HCT116 (cell line): ENCODE measurements around the gene MINK1. TPM values are rescaled to one million over a fixed set of nuclear protein-coding genes. Genes with fewer than 3 reads are reported as not detected.

ENCODE experiments used
- ATAC-seq: fragments of 200-7000 bp; cut with Tn5 transposase; 2 replicates; pipeline ENCODE4 v1.9.1; 2020; ENCODE audit warnings: mild to moderate bottlenecking, moderate library complexity
- BruUV-seq: library from RNA; stranded (reverse); fragments of 400-500 nt; replicated peaks from 2 replicates; lab custom pipeline; 2021; lab: Mats Ljungman, UMichigan
- CTCF ChIA-PET: fragments of 300-600 bp; sonication (Branson Sonifier 250); formaldehyde crosslinking; loops from one replicate; lab custom pipeline; 2021; ENCODE audit warnings: antibody characterized with exemption; lab: Charles Lee
- POLR2A ChIA-PET: fragments of 300-600, 350-600 bp; sonication (Branson Sonifier 250); formaldehyde crosslinking; loops from one replicate; lab custom pipeline; 2021; ENCODE audit warnings: antibody characterized with exemption; lab: Charles Lee
- RAD21 ChIA-PET, 2 experiments: fragments of 300-600 bp; sonication (Branson Sonifier 250); formaldehyde crosslinking; loops; one replicate each; lab custom pipeline; 2023; ENCODE audit warnings: low total read pairs in 2 of 2; ENCODE audit not compliant: uncharacterized antibody in 2 of 2, unreplicated experiment in 2 of 2, low non-redundant PET in 1 of 2; lab: Charles Lee
- DNase-seq: peaks from one replicate; pipeline ENCODE4 v3.0.0-alpha.2; 2010; ENCODE audit warnings: low read depth, low spot score
- H2AFZ ChIP-seq: fragments of 200-600 bp; shearing (Covaris generic), sonication (generic); 2 replicates; pipeline ENCODE4 v1.6.1; 2017; ENCODE audit warnings: low read depth, mixed run types, mixed read lengths, antibody characterized with exemption, low read length; ENCODE audit not compliant: poor library complexity, severe bottlenecking
- H3K27ac ChIP-seq: 2 replicates; pipeline ENCODE4 v1.5.1; 2012; ENCODE audit warnings: low read depth, low read length
- H3K27me3 ChIP-seq: fragments of 200-600 bp; sonication (generic); 2 replicates; pipeline ENCODE4 v1.6.1; 2016; ENCODE audit warnings: mixed run types, low read length, mixed read lengths; ENCODE audit not compliant: insufficient read depth
- H3K36me3 ChIP-seq, 2 experiments: fragments of 200-500 bp in 1 of 2; fragments of 200-600 bp in 1 of 2; sonication (Bioruptor generic) in 1 of 2; sonication (generic) in 1 of 2; 2 replicates each; pipeline versions ENCODE4 v1.5.1 to v1.6.1; 2014 to 2016; ENCODE audit warnings: low read length in 2 of 2, inconsistent platforms in 1 of 2, mixed read lengths in 1 of 2, mixed run types in 1 of 2; ENCODE audit not compliant: insufficient read depth in 2 of 2, control insufficient read depth in 1 of 2
- H3K4me1 ChIP-seq, 2 experiments: fragments of 200-600 bp in 1 of 2; sonication (generic) in 1 of 2; 2 replicates each; pipeline versions ENCODE4 v1.5.1 to v1.6.1; 2012 to 2017; ENCODE audit warnings: low read length in 2 of 2, inconsistent platforms in 1 of 2, mild to moderate bottlenecking in 1 of 2, mixed read lengths in 1 of 2, mixed run types in 1 of 2, moderate library complexity in 1 of 2; ENCODE audit not compliant: insufficient read depth in 2 of 2, control insufficient read depth in 1 of 2
- H3K4me2 ChIP-seq: fragments of 200-600 bp; sonication (generic); 2 replicates; pipeline ENCODE4 v1.6.1; 2017; ENCODE audit warnings: mixed run types, low read length, mixed read lengths
- H3K4me3 ChIP-seq, 2 experiments: fragments of 200-600 bp in 1 of 2; sonication (generic) in 1 of 2; replicated peaks in 1 of 2; 2 replicates each; pipeline ENCODE4 v1.5.1; 2011 to 2016; ENCODE audit warnings: low read length in 2 of 2, control low read depth in 1 of 2, low read depth in 1 of 2, mild to moderate bottlenecking in 1 of 2, mixed read lengths in 1 of 2, mixed run types in 1 of 2
- H3K79me2 ChIP-seq: fragments of 200-600 bp; sonication (generic); 2 replicates; pipeline ENCODE4 v1.6.1; 2017; ENCODE audit warnings: mild to moderate bottlenecking, mixed run types, low read length, moderate library complexity, mixed read lengths; ENCODE audit not compliant: insufficient read depth
- H3K9ac ChIP-seq: fragments of 200-600 bp; sonication (generic); 2 replicates; pipeline ENCODE4 v1.6.1; 2016; ENCODE audit warnings: low read length, mixed read lengths
- H3K9me2 ChIP-seq: fragments of 200-600 bp; sonication (generic), shearing (Covaris generic); 2 replicates; pipeline ENCODE4 v1.6.1; 2017; ENCODE audit warnings: mixed run types, mild to moderate bottlenecking, moderate library complexity; ENCODE audit not compliant: insufficient read depth
- H3K9me3 ChIP-seq, 2 experiments: fragments of 200-500 bp in 1 of 2; fragments of 200-600 bp in 1 of 2; sonication (Bioruptor generic) in 1 of 2; sonication (generic) in 1 of 2; 2 replicates each; pipeline ENCODE4 v1.6.1; 2014 to 2017; ENCODE audit warnings: low read length in 2 of 2, mixed read lengths in 2 of 2, inconsistent platforms in 1 of 2, low read depth in 1 of 2, mild to moderate bottlenecking in 1 of 2, mixed run types in 1 of 2, moderate library complexity in 1 of 2; ENCODE audit not compliant: control insufficient read depth in 1 of 2, insufficient read depth in 1 of 2
- H4K20me1 ChIP-seq: fragments of 200-600 bp; sonication (generic), shearing (Covaris generic); 2 replicates; pipeline ENCODE4 v1.6.1; 2017; ENCODE audit warnings: mixed run types, mild to moderate bottlenecking, moderate library complexity; ENCODE audit not compliant: insufficient read depth
- CEBPB ChIP-seq: IDR thresholded peaks from 2 replicates; pipeline ENCODE4 v1.6.1; 2012; ENCODE audit warnings: low read depth
- EGR1 ChIP-seq: IDR thresholded peaks from 2 replicates; pipeline ENCODE4 v1.6.1; 2012; ENCODE audit warnings: low read depth
- POLR2AphosphoS5 ChIP-seq: IDR thresholded peaks from 2 replicates; pipeline ENCODE4 v1.6.1; 2011; ENCODE audit warnings: mild to moderate bottlenecking, low read depth, low read length, moderate library complexity
- SIN3A ChIP-seq: IDR thresholded peaks from 2 replicates; pipeline ENCODE4 v1.6.1; 2012; ENCODE audit warnings: low read depth
- SRF ChIP-seq: IDR thresholded peaks from 2 replicates; pipeline ENCODE4 v1.6.1; 2012; ENCODE audit warnings: low read depth
- intact Hi-C: fragments of 100-400 bp; cut with micrococcal nuclease; formaldehyde crosslinking; loops from 2 replicates; pipeline ENCODE4 v1.10.0; 2022
- total RNA-seq: library from RNA; stranded (reverse); gene quantifications from one replicate; pipeline ENCODE4 v1.2.1, GENCODE V29; 2021; ENCODE audit not compliant: unreplicated experiment
- TF ChIP-seq, protein P1 (sequence below): IDR thresholded peaks from 2 replicates; pipeline ENCODE4 v1.6.1; 2012
- TF ChIP-seq, protein P2 (sequence below), 3 experiments: fragments of 200-600 bp in 1 of 3; sonication (generic) in 1 of 3; IDR thresholded peaks in 2 of 3; conservative IDR thresholded peaks in 1 of 3; 2 replicates each; pipeline ENCODE4 v1.5.1; 2012 to 2017; ENCODE audit warnings: low read depth in 2 of 3, low read length in 2 of 3, antibody characterized with exemption in 1 of 3, borderline replicate concordance in 1 of 3, control low read depth in 1 of 3, mild to moderate bottlenecking in 1 of 3, mixed read lengths in 1 of 3, mixed run types in 1 of 3, moderate library complexity in 1 of 3; ENCODE audit not compliant: insufficient read depth in 1 of 3
- TF ChIP-seq, protein P3 (sequence below): IDR thresholded peaks from 2 replicates; pipeline ENCODE4 v1.6.1; 2012; ENCODE audit warnings: low read depth
- TF ChIP-seq, protein P4 (sequence below): IDR thresholded peaks from 2 replicates; pipeline ENCODE4 v1.6.1; 2011; ENCODE audit warnings: mild to moderate bottlenecking, low read length, moderate library complexity; ENCODE audit not compliant: insufficient replicate concordance; ENCODE audit errors: extremely low read depth

The MINK1 gene
- total RNA-seq, 1 experiment from 2014 or later: 85.2 TPM

DNA sequence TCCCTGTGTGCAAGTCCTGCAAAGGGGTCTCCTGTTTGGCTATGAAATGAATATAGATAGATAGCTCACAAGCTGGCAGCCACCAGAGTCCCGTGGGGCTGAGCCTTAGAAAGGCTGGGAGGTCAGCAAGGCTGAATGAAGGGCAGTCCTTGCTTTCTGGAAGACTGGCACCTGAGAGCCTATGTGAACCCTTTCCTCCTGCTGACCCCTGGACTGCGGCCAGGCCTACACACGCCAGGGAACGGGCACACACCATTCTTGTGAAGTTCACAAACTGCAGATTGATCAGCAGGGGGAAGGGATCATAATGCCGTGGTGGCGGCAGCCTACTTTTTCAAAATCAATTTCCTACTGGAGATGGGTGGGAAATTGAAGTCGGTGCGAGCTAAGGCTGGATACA is 65.2 kb downstream of the MINK1 start:
- peaks cover 8 to 9% of the 10 kb centered on the region in 2 experiments for H3K4me1 ChIP-seq
- POLR2A ChIA-PET: no interaction called here
- H2AFZ ChIP-seq: no peak overlapping the region
- CTCF ChIA-PET: no interaction called here
- no peak overlapping the region for H3K9ac ChIP-seq
- no peak for TF ChIP-seq SIN3A
- intact Hi-C loops: no loop called here
- H3K36me3 ChIP-seq: peaks cover 11 to 28% of the 10 kb centered on the region in 2 experiments; a peak in 3 of 4 replicates
- H3K4me3 ChIP-seq: no peak overlapping the region
- no peaks in the 10 kb centered on the region for H3K27me3 ChIP-seq
- no peaks in the 10 kb centered on the region for H4K20me1 ChIP-seq
- no TSS peak for BruUV-seq
- H3K79me2 ChIP-seq: no peaks in the 10 kb centered on the region
- H3K27ac ChIP-seq: no peak overlapping the region
- H3K9me2 ChIP-seq: no peaks in the 10 kb centered on the region
- no peak for DNase-seq
- ATAC-seq: no peak
- no peak overlapping the region for H3K4me2 ChIP-seq
- no peaks in the 10 kb centered on the region for H3K9me3 ChIP-seq
- RAD21 ChIA-PET: no interaction called here

DNA sequence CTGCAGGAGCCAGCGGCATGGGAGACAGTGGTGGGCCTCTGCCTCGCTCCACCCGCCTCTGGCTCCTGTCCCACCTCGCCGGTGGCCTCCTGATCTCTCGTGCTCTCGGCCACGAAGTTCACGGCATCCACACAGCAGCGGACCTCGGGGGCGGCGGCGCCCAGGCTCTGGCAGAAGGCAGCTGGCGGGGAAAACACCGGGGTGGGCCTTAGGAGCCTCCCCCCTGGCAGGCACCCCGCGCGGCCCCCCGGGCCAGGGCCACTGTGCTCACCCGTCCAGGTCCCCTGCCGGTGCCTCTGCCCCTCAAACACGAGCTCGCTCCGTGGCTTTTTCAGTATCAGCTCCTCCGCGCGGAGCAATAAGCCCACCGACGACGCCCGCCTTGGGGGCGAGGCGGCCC is 65.8 kb downstream of the MINK1 start:
- DNase-seq: no peak
- no peaks in the 10 kb centered on the region for H4K20me1 ChIP-seq
- no peaks in the 10 kb centered on the region for H3K9me2 ChIP-seq
- RAD21 ChIA-PET: no interaction called here
- H3K9ac ChIP-seq: no peak overlapping the region
- POLR2A ChIA-PET: no interaction called here
- H3K79me2 ChIP-seq: no peaks in the 10 kb centered on the region
- no TSS peak for BruUV-seq
- H3K36me3 ChIP-seq: peaks cover 9 to 26% of the 10 kb centered on the region in 2 experiments; a peak in 3 of 4 replicates
- no peak overlapping the region for H3K4me3 ChIP-seq
- no peak overlapping the region for H3K4me2 ChIP-seq
- H2AFZ ChIP-seq: no peak overlapping the region
- TF ChIP-seq, protein P1, sequence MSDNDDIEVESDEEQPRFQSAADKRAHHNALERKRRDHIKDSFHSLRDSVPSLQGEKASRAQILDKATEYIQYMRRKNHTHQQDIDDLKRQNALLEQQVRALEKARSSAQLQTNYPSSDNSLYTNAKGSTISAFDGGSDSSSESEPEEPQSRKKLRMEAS: no peak
- TF ChIP-seq, protein P2, sequence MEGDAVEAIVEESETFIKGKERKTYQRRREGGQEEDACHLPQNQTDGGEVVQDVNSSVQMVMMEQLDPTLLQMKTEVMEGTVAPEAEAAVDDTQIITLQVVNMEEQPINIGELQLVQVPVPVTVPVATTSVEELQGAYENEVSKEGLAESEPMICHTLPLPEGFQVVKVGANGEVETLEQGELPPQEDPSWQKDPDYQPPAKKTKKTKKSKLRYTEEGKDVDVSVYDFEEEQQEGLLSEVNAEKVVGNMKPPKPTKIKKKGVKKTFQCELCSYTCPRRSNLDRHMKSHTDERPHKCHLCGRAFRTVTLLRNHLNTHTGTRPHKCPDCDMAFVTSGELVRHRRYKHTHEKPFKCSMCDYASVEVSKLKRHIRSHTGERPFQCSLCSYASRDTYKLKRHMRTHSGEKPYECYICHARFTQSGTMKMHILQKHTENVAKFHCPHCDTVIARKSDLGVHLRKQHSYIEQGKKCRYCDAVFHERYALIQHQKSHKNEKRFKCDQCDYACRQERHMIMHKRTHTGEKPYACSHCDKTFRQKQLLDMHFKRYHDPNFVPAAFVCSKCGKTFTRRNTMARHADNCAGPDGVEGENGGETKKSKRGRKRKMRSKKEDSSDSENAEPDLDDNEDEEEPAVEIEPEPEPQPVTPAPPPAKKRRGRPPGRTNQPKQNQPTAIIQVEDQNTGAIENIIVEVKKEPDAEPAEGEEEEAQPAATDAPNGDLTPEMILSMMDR (IDR thresholded peaks at IDR 0.05 in 2 of 3, conservative IDR thresholded peaks at IDR 0.05 in 1 of 3; ENCODE audit: borderline replicate concordance in 1 of 3, insufficient read depth in 1 of 3, low read depth in 2 of 3, low read length in 2 of 3): no peak
- TF ChIP-seq SRF (no peak), CEBPB (no peak), POLR2AphosphoS5 (no peak), EGR1 (no peak)
- TF ChIP-seq, protein P3, sequence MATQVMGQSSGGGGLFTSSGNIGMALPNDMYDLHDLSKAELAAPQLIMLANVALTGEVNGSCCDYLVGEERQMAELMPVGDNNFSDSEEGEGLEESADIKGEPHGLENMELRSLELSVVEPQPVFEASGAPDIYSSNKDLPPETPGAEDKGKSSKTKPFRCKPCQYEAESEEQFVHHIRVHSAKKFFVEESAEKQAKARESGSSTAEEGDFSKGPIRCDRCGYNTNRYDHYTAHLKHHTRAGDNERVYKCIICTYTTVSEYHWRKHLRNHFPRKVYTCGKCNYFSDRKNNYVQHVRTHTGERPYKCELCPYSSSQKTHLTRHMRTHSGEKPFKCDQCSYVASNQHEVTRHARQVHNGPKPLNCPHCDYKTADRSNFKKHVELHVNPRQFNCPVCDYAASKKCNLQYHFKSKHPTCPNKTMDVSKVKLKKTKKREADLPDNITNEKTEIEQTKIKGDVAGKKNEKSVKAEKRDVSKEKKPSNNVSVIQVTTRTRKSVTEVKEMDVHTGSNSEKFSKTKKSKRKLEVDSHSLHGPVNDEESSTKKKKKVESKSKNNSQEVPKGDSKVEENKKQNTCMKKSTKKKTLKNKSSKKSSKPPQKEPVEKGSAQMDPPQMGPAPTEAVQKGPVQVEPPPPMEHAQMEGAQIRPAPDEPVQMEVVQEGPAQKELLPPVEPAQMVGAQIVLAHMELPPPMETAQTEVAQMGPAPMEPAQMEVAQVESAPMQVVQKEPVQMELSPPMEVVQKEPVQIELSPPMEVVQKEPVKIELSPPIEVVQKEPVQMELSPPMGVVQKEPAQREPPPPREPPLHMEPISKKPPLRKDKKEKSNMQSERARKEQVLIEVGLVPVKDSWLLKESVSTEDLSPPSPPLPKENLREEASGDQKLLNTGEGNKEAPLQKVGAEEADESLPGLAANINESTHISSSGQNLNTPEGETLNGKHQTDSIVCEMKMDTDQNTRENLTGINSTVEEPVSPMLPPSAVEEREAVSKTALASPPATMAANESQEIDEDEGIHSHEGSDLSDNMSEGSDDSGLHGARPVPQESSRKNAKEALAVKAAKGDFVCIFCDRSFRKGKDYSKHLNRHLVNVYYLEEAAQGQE: no peak
- TF ChIP-seq, protein P4, sequence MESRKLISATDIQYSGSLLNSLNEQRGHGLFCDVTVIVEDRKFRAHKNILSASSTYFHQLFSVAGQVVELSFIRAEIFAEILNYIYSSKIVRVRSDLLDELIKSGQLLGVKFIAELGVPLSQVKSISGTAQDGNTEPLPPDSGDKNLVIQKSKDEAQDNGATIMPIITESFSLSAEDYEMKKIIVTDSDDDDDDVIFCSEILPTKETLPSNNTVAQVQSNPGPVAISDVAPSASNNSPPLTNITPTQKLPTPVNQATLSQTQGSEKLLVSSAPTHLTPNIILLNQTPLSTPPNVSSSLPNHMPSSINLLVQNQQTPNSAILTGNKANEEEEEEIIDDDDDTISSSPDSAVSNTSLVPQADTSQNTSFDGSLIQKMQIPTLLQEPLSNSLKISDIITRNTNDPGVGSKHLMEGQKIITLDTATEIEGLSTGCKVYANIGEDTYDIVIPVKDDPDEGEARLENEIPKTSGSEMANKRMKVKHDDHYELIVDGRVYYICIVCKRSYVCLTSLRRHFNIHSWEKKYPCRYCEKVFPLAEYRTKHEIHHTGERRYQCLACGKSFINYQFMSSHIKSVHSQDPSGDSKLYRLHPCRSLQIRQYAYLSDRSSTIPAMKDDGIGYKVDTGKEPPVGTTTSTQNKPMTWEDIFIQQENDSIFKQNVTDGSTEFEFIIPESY: no peak
- intact Hi-C loops: no loop called here
- CTCF ChIA-PET: no interaction called here
- H3K27me3 ChIP-seq: no peaks in the 10 kb centered on the region
- no peaks in the 10 kb centered on the region for H3K9me3 ChIP-seq
- no peak overlapping the region for H3K27ac ChIP-seq
- H3K4me1 ChIP-seq: peaks cover 10 to 14% of the 10 kb centered on the region in 2 experiments
- ATAC-seq: no peak
